GM18873 (cell line): ENCODE results near the gene ITSN2.
"Not testable (repeated sequence)": the region's sequence is repeated elsewhere in the genome, so short reads cannot be mapped to it uniquely, and the experiment has no call there.

Experiments used
- ATAC-seq: cut with Tn5 transposase; IDR thresholded peaks from one replicate; pipeline ENCODE4 v1.9.1; 2021; ENCODE audit warnings: mild to moderate bottlenecking, moderate library complexity, moderate number of reproducible peaks; ENCODE audit not compliant: unreplicated experiment, low FRiP score

The ITSN2 gene

GRCh38 chr2:24365051-24365450 is 4.7 kb upstream of the ITSN2 start:
- no peak for ATAC-seq

- ATAC-seq = no peak
Measured at GRCh38 chr2:24363301-24363700, 3.0 kb upstream of the ITSN2 start.

- no peak for ATAC-seq
Measured at GRCh38 chr2:24362253-24362652, 1.9 kb upstream of the ITSN2 start.

GRCh38 chr2:24360963-24361330 is 611 bp upstream of the ITSN2 start:
- ATAC-seq = no peak

GRCh38 chr2:24359129-24360049 is 947 bp downstream of the ITSN2 start:
- ATAC-seq = no peak

- not testable (repeated sequence) for ATAC-seq
Measured at GRCh38 chr2:24357767-24358166, 2.6 kb downstream of the ITSN2 start.

GRCh38 chr2:24357115-24357514 is 3.2 kb downstream of the ITSN2 start:
- not testable (repeated sequence) for ATAC-seq

GRCh38 chr2:24354957-24355356 is 5.4 kb downstream of the ITSN2 start:
- ATAC-seq = no peak

- ATAC-seq = no peak
Measured at GRCh38 chr2:24354395-24354794, 5.9 kb downstream of the ITSN2 start.

- no peak for ATAC-seq
Measured at GRCh38 chr2:24353973-24354372, 6.4 kb downstream of the ITSN2 start.

- ATAC-seq = no peak
Measured at GRCh38 chr2:24353364-24353763, 7.0 kb downstream of the ITSN2 start.

GRCh38 chr2:24352664-24353063 is 7.7 kb downstream of the ITSN2 start:
- ATAC-seq = no peak

GRCh38 chr2:24351981-24352380 is 8.4 kb downstream of the ITSN2 start:
- no peak for ATAC-seq

- no peak for ATAC-seq
Measured at GRCh38 chr2:24351627-24351938, 8.8 kb downstream of the ITSN2 start.

GRCh38 chr2:24350826-24351626 is 9.3 kb downstream of the ITSN2 start:
- no peak for ATAC-seq

GRCh38 chr2:24349097-24349496 is 11.2 kb downstream of the ITSN2 start:
- ATAC-seq = no peak

- no peak for ATAC-seq
Measured at GRCh38 chr2:24345937-24346336, 14.4 kb downstream of the ITSN2 start.

- ATAC-seq = no peak
Measured at GRCh38 chr2:24343225-24343882, 17.0 kb downstream of the ITSN2 start.

- ATAC-seq = no peak
Measured at GRCh38 chr2:24342110-24342910, 18.0 kb downstream of the ITSN2 start.

- no peak for ATAC-seq
Measured at GRCh38 chr2:24339856-24340262, 20.5 kb downstream of the ITSN2 start.
